ENCODE data around the gene CACNA2D3.

DNA sequence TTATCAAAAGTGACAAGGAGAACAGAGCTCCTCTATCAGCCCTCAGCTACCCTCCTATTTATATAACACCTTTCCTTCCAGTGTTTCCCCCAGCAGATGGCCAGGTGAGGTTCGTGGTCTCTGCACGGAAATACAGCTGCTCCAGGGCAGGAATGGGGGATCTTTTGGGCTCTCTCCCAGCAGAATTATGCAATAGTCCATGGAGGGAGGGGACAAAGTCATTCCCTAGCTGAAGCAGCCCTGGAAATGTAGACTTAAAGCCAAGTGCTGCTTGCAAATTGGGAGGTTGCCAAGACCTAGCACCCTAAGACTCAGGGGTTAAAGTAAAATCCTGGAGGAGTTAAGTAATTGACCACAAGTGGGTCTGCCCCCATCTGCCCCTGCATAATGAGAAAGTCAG, 549.2 kb downstream of the CACNA2D3 start:
- TF ChIP-seq, protein P1, sequence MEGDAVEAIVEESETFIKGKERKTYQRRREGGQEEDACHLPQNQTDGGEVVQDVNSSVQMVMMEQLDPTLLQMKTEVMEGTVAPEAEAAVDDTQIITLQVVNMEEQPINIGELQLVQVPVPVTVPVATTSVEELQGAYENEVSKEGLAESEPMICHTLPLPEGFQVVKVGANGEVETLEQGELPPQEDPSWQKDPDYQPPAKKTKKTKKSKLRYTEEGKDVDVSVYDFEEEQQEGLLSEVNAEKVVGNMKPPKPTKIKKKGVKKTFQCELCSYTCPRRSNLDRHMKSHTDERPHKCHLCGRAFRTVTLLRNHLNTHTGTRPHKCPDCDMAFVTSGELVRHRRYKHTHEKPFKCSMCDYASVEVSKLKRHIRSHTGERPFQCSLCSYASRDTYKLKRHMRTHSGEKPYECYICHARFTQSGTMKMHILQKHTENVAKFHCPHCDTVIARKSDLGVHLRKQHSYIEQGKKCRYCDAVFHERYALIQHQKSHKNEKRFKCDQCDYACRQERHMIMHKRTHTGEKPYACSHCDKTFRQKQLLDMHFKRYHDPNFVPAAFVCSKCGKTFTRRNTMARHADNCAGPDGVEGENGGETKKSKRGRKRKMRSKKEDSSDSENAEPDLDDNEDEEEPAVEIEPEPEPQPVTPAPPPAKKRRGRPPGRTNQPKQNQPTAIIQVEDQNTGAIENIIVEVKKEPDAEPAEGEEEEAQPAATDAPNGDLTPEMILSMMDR (IDR thresholded peaks at IDR 0.05; ENCODE audit: low read depth, low read length, missing input control): no peak
- TF ChIP-seq, protein P2, sequence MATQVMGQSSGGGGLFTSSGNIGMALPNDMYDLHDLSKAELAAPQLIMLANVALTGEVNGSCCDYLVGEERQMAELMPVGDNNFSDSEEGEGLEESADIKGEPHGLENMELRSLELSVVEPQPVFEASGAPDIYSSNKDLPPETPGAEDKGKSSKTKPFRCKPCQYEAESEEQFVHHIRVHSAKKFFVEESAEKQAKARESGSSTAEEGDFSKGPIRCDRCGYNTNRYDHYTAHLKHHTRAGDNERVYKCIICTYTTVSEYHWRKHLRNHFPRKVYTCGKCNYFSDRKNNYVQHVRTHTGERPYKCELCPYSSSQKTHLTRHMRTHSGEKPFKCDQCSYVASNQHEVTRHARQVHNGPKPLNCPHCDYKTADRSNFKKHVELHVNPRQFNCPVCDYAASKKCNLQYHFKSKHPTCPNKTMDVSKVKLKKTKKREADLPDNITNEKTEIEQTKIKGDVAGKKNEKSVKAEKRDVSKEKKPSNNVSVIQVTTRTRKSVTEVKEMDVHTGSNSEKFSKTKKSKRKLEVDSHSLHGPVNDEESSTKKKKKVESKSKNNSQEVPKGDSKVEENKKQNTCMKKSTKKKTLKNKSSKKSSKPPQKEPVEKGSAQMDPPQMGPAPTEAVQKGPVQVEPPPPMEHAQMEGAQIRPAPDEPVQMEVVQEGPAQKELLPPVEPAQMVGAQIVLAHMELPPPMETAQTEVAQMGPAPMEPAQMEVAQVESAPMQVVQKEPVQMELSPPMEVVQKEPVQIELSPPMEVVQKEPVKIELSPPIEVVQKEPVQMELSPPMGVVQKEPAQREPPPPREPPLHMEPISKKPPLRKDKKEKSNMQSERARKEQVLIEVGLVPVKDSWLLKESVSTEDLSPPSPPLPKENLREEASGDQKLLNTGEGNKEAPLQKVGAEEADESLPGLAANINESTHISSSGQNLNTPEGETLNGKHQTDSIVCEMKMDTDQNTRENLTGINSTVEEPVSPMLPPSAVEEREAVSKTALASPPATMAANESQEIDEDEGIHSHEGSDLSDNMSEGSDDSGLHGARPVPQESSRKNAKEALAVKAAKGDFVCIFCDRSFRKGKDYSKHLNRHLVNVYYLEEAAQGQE (IDR thresholded peaks at IDR 0.05): no peak
- TF ChIP-seq SP1 (IDR thresholded peaks at IDR 0.05) (no peak), RAD21 (IDR thresholded peaks at IDR 0.05) (no peak), TAF1 (conservative IDR thresholded peaks at IDR 0.05) (no peak), NR2F2 (IDR thresholded peaks at IDR 0.05) (no peak), HNF4A (conservative IDR thresholded peaks at IDR 0.05) (no peak), ATF3 (IDR thresholded peaks at IDR 0.05) (no peak)
- TF ChIP-seq, protein P3, sequence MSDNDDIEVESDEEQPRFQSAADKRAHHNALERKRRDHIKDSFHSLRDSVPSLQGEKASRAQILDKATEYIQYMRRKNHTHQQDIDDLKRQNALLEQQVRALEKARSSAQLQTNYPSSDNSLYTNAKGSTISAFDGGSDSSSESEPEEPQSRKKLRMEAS (IDR thresholded peaks at IDR 0.05): no peak
